22Rv1 (cell line): ENCODE measurements around the gene LIPA.
"Not testable (repeated sequence)": the region's sequence is repeated elsewhere in the genome, so short reads cannot be mapped to it uniquely, and the experiment has no call there.

Source experiments
- H3K27ac ChIP-seq: fragments of 450-650 bp; 2 replicates; pipeline ENCODE4 v1.5.1; 2017
- ZFX ChIP-seq: fragments of 450-650 bp; IDR thresholded peaks from 2 replicates; pipeline ENCODE4 v1.6.1; 2017; ENCODE audit warnings: antibody characterized with exemption, borderline replicate concordance
- TF ChIP-seq, protein P1 (sequence below): fragments of 450-650 bp; IDR thresholded peaks from 2 replicates; pipeline ENCODE4 v1.5.1; 2017; ENCODE audit warnings: mild to moderate bottlenecking

Gene LIPA

GRCh38 chr10:89197473-89197872 is 54.1 kb downstream of the LIPA start:
- TF ChIP-seq, protein P1, sequence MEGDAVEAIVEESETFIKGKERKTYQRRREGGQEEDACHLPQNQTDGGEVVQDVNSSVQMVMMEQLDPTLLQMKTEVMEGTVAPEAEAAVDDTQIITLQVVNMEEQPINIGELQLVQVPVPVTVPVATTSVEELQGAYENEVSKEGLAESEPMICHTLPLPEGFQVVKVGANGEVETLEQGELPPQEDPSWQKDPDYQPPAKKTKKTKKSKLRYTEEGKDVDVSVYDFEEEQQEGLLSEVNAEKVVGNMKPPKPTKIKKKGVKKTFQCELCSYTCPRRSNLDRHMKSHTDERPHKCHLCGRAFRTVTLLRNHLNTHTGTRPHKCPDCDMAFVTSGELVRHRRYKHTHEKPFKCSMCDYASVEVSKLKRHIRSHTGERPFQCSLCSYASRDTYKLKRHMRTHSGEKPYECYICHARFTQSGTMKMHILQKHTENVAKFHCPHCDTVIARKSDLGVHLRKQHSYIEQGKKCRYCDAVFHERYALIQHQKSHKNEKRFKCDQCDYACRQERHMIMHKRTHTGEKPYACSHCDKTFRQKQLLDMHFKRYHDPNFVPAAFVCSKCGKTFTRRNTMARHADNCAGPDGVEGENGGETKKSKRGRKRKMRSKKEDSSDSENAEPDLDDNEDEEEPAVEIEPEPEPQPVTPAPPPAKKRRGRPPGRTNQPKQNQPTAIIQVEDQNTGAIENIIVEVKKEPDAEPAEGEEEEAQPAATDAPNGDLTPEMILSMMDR: no peak
- TF ChIP-seq ZFX: no peak
- H3K27ac ChIP-seq: no peak overlapping the region

- H3K27ac ChIP-seq: not testable (repeated sequence)
Observed at GRCh38 chr10:89191301-89191700, 60.3 kb downstream of the LIPA start.

DNA sequence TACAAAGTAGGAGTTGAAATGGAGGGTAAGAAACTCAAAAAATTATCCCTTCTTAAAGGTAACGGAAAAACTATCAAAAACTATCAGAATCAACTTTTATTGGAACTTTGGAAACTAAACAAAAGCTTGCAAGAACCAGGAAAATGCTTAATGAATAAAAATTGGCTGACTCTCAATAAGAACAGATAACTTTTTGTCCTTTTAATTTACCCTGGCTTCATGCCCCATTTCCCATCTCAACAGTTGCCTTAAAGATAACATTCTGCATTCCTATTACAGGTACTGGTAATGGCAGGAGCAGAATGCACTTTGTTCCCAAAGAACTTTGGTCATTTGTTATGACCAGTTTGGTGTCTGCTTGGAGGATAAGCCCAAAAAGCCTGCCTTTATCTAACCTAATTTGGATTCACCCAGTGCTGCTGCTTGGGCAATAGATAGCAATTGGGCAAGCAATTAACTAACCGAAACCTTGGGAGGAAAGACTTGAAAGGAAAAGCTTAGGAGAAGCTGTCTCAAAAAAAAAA is 62.3 kb downstream of the LIPA start:
- no peak overlapping the region for H3K27ac ChIP-seq
- no peak for TF ChIP-seq ZFX
- TF ChIP-seq, protein P1: no peak

DNA sequence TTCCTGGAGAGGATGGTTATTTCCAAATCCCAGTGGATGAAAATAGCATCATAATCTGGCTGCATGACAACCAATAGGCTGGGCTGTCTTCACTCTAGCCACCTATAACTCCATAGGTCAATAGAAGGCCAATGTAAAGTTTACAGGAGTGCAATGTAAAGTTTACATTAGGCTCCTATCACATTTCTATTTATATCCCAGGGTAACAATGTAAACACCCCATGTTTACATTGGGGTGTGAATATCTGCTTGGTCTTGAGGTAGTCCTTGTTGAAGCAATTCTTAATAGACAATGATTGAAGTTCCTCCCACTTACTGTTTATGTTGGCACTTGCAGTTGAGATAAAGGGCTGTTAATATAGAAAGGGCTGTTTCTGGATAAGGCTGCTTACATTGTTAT is 65.9 kb downstream of the LIPA start:
- TF ChIP-seq ZFX: no peak
- TF ChIP-seq, protein P1: no peak
- peak overlapping the region; percentile 17; the same call in 1 of the 2 replicates for H3K27ac ChIP-seq

GRCh38 chr10:89184638-89185037 is 66.9 kb downstream of the LIPA start:
- TF ChIP-seq ZFX: no peak
- TF ChIP-seq, protein P1: no peak
- H3K27ac ChIP-seq: no peak overlapping the region

- TF ChIP-seq, protein P1: no peak
- no peak for TF ChIP-seq ZFX
- no peak overlapping the region for H3K27ac ChIP-seq
Observed at GRCh38 chr10:89183571-89183970, 68.0 kb downstream of the LIPA start.

GRCh38 chr10:89182894-89183293 is 68.7 kb downstream of the LIPA start:
- TF ChIP-seq, protein P1: no peak
- TF ChIP-seq ZFX: no peak
- H3K27ac ChIP-seq: no peak overlapping the region

GRCh38 chr10:89175816-89176215 is 75.8 kb downstream of the LIPA start:
- H3K27ac ChIP-seq: no peak overlapping the region
- no peak for TF ChIP-seq ZFX
- TF ChIP-seq, protein P1: no peak
